Measurements from ENCODE around the gene NTRK2.

Gene NTRK2

DNA sequence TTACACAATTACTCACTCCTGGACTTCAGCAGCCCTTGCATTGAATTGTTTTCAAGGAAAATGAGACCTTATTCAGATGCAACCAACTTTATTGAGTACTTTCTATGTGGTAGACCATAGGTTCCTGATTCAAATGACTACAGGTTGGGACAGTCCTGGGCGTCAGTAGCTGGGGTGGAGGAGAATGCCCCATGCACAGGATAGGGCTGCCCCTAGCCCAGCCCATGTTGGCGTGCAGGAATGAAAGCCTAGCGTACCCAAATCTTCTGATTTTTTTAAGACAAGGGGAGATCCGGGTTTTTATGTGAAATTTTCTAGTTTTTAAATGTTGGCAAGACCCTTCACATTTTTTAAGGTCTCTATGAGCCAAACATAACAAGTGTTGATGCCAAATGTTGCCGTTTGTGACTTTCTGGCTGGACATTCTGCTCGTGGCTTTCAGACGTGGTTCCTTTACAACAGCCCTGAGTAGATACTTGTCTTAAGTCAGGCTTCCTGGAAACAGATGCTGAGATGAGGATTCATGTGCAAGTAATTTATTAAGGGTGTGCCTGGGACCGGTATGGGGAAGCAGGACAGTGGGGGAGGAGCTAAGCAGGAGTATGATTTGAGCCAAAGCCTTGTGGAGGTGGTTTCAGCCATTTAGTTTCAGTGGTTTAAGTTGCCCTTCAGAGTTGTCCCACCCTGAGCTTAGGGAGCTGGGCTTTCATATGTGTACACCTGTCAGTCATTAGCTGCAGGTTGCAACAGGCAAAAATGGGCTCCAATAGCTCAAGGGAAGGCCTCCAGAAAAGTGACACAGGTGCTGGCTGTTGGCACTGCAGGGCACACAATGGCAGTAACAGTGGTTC lies 154.1 kb downstream of the NTRK2 start:
- DNase-seq = no peak

DNA sequence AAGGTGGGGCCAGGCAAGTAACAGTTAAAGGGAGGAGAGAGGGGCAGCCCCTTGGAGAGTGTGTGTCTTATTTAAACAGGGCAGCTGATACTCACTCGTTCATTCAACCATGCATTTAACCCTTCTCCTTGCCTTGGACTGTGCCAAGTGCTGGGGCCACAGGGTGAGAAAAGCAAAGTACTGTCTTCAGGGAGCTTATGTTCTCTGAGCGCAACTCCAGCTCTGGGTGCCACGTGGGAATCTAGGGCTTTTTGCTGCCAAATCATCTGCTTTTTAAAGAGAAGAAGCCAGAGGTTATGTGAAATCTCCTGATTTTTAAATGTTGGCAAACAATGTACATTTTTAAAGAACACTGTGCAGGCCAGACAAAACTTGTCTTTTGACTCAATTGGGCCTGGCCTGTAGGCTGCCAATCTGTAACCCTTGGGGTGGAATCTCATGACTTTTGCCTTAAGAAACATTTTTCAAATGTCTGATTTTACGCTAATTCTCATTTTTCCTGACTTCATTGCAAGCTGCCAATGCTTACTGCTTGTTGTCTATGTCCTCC lies 157.8 kb downstream of the NTRK2 start:
- DNase-seq = no peak

DNA sequence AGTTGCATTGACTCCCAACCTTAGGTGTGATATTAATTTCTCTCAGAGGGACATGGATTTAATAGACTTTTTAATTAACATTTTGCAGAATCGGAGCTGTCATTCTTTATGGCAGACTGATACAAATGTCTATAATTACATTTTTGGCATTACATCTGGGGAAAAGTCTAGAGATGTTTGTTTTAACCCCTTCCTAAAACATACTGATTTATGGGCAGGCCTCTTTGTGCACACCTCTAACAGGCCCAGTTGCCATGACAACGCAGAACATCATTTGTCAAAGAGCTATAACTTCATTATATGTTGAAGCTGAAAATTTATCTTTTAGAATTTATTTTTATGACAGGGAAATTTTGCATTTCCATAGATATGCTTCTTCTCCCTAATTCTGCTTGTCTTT lies 158.5 kb downstream of the NTRK2 start:
- DNase-seq = no peak

DNA sequence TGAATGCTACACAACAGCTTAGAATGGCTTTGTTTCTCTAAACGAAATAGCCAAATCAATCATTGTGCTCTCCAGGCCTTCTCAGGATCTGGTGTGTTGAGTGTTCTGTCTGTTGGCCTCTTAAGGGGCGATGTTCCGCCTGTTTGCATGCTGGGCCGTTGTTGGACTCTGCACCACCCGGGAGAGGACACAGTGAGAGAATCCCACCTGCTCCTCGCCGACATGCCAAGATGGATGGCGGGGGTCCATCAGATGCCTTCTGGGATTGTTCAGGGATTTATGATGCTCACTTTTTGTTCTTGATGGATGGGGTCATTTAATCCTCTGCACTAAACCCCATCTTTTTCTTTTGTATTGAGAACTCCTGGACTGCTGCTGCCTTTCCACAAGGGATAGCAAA lies 159.9 kb downstream of the NTRK2 start:
- no peak for DNase-seq

- DNase-seq = no peak
These were observed 160.6 kb downstream of the NTRK2 start for GRCh38 chr9:84829997-84830696.

DNA sequence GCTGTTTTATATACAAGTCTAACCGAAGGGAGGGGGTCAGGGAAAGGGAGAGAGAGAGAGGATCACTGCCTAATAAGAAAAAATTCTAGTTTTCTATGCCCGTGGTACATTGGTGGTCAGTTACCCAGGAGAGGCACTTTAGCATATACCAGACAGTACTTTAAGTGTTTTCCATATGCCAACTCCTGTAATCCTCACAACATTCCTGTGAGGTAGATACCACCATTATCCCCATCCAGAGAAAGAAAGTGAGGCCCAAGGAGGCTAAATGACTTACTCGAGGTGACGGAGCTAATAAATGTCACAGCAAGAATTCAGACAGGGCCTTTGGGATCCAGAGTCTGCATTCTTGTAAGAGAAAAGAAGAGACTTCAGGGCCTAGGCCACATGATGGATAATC lies 161.8 kb downstream of the NTRK2 start:
- no peak for DNase-seq

DNA sequence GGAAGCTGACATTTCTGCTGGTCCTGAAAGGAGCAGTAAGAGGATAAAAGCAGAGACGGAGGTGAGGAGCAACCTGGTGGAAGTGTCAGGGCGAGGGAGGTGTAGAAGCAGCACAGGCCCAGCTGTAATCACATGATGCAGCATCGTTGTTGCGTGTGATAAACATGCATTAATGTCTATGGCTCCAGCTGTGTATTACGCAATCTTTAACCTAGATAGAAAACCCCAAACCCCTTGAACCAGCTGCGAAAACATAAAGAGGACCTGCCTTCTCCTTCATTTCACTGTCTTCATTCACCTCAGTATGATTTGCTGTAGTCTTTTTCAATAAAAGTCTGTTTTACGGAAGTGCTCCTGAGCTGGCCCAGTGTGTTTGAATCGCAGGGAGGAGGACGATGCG lies 162.9 kb downstream of the NTRK2 start:
- no peak for DNase-seq

DNA sequence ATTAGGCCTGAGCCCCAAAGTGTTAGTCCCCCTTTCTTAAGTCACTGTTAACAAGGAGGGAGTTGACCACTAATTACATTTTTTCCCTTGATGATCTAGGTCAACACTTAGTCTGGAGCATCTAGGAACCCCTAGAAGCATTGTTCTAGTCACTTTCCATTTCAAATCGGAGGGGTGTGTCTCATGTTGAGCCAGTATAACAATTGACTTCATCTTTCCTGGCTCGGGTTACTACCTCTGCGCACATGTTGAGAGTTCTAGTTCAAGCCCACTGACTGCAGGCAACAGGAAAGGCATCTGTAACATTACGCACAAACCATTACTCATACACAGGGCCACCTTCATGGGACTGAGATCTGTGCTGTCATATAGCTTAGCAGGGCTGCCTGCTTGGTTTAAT lies 164.9 kb downstream of the NTRK2 start:
- no peak for DNase-seq

- no peak for DNase-seq
These were observed 166.2 kb downstream of the NTRK2 start for GRCh38 chr9:84835745-84836144.

DNA sequence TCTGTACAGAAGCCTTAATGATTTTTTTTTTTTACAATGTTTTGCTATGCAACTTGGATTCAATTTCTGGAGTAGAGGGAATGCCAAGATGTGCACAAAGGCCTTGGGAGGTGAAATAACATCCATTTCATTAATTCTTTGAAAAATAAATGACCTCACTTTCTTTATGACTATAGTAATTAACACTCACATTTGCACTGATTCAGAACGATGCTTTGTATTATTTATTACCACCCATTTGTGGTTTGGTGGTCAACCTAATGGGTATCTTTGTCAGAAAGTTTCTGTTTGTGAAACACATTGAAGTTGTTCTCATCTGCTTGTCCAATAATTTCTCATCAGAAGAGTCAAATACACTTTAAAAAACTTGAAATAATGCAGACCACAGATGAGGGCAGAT lies 169.3 kb downstream of the NTRK2 start:
- no peak for DNase-seq

- DNase-seq = no peak
These were observed 170.0 kb downstream of the NTRK2 start for GRCh38 chr9:84839541-84839940.

DNA sequence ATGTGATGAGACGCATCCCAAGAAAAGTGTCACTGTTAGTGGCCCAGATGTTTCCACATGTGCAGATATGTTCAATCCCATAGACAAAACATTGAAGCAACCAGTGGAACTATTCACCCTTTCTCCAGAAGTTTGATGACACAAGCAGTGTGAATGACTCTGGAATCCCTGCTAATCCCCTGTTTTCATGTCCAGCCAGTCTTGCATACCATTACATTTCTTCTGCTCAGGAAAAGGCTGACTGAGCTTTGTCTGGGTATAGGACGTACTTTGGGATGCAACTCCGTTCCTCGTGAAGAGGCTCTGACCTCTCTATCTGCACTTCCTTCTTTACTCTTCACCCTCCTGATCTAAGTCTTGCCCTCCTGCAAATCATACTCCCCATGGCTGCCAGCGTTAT lies 172.4 kb downstream of the NTRK2 start:
- DNase-seq = no peak

DNA sequence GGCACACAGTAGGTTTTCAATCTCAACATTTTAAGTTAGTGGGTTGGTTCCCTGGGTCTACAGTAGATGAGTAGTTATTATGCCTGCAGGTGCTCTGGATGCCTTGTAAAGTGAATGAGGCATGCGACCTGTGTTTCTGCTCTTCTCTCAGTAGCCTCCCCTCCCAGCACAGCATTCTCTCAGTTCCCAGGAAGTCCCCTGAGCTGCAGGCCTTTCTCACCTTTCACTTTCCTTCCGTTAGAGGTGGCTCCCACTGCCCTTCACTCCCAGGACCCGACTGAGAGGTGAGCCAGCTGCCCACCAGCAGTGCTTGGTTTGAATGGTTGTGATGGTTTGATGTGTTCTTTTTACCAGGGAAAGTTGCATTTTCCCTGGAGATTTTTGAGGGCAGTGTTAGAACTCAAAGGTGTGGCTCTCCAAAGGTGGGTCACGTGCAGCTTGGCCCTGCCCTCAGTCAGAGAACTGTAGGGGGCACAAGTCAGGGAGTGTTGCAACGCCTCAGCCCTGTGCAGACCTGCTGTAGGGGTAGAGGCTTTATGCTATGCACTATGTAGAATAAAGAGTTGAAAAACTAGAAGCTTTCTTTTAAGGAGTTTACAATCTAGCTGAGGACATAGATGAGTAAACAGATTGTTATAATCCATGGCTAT lies 173.8 kb downstream of the NTRK2 start:
- no peak for DNase-seq

DNA sequence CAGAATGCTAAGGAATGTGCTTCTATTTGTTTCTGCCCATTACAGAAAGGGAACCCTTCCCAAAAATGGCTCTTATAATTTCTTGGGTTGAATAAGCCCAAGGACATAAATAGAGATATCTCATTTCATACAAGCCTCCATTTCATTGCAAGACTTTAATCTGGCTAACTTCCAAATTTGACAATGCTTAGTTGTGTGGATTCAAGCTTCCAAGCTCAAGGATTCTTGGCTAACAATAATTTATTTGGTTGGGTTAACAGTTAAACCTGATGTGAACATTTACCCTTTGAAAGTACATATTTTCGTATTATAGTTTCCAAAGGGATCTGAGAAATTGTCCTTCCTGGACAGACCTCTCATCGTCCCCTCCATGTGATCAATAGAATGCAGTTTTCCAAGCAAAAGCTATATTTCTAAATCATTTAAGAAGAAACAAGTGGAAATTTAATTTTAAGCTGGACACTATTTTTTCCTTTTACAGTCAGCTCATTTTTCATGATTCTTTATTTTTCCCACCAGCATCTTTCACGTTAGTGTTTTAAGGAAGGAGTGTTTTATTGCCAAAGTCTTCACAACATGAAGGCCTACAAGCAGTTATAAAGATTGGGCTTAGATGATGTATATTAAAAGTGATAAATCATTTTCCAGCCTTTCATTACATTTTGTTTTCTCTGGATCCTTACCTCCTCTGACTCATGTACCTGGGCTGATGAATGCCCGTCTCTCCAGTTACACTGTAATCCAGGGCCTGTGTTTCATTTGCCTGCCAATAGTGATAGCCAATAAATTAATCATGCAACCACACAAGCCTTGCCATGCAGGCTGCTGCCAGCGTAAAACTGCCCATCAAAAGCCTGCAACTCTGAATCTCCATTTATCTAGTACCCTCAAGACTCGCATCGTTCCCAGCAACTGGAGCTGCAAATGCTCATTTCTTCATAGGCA lies 176.7 kb downstream of the NTRK2 start:
- no peak for DNase-seq

- no peak for DNase-seq
These were observed 177.4 kb downstream of the NTRK2 start for GRCh38 chr9:84846906-84847305.

GRCh38 chr9:84849049-84849448 lies 179.5 kb downstream of the NTRK2 start:
- DNase-seq = no peak

- DNase-seq = no peak
These were observed 181.4 kb downstream of the NTRK2 start for GRCh38 chr9:84850830-84851392.

DNA sequence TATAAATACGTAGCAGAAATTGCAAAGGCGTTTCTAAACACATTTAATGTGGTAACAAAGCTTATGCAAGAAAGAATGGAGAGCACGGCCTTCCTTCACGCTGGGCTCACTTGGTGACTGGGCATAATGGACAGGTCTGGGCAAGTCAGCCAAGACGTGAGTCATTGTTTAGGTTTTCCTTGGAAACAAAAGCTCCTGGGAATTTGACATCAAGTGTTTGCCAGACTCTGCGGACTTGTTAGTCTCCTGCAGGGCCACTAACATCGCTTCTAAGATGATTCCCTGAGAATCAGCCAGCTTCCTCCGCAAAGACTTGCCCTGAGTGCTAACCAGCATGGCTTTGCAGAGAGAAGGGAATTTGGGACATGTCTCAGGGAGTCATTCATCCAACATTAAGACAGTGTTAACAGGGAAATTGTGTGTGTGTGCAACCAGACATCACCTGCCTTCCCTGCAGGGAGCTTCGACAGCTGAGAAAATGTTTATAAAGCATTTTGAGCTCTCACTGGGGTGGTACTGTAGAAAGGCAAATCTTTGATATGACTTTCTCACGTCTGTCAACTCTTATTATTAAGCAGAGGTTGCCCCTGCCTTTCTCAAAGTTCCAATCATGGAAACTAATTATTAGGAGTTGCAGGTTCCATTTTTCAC lies 182.5 kb downstream of the NTRK2 start:
- DNase-seq = no peak

DNA sequence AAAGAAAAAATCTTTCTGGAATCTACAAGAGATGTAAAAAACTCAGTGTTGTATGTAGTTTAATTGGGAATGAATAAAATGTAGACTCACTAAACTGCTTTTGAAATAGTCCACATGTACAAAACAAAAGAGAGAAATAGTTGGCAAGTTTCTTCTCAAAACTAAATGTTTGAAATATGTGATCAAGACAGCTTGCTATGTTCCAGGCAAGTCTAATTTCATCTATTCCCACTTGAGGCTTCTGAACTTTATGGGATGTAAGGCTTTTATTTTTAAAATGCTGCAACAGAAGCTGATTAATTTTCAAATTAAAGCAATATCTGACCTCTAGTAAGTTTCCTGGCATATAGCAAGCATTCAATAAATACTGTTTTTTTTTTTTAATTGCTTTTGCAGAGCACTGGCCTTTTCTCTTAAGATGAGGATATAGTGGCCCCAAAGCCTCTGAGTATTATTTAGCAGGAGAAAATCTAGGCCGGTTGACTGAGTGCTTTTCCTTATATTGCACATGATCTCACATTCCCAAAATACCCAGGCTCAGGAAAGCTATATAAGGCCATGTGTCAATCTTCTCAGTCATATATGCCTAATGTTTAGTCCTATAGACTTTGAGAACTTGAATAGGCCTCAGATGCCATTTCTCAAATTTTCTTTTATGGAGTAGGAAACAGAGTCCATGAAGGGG lies 183.2 kb downstream of the NTRK2 start:
- DNase-seq = no peak

- no peak for DNase-seq
These were observed 186.7 kb downstream of the NTRK2 start for GRCh38 chr9:84856181-84856632.

DNA sequence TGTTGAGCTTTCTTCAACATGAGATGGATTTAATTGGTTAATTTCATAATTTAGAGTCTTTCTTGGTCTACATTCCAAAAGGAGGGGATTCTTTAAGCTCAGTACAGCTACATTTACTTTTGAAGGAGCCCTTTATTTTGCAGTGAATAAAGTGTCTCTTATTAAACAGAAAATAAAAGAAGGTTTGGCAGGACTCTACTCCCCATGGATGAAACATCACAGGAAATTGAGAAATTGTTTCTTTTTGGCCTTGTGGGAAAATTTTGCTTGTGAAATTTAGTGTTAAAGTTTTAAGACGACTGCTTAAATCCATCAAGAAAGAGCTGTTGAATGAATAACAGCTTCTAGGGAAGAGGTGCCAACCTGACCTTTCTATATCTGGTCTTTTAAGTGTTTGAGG lies 187.7 kb downstream of the NTRK2 start:
- DNase-seq = no peak
